ENCODE measurements around the gene ART4. TPM values are rescaled to one million over a fixed set of nuclear protein-coding genes. Genes with fewer than 3 reads are reported as not detected.
A peak's percentile ranks its signal among the peaks of the same experiment; 100 is the strongest.

ART4 gene
- total RNA-seq, 1 donor from 2014 or later: not detected

- no peak for DNase-seq (ENCODE audit: low read depth)
Observed at GRCh38 chr12:14852880-14853279, 9.6 kb upstream of the ART4 start.

DNA sequence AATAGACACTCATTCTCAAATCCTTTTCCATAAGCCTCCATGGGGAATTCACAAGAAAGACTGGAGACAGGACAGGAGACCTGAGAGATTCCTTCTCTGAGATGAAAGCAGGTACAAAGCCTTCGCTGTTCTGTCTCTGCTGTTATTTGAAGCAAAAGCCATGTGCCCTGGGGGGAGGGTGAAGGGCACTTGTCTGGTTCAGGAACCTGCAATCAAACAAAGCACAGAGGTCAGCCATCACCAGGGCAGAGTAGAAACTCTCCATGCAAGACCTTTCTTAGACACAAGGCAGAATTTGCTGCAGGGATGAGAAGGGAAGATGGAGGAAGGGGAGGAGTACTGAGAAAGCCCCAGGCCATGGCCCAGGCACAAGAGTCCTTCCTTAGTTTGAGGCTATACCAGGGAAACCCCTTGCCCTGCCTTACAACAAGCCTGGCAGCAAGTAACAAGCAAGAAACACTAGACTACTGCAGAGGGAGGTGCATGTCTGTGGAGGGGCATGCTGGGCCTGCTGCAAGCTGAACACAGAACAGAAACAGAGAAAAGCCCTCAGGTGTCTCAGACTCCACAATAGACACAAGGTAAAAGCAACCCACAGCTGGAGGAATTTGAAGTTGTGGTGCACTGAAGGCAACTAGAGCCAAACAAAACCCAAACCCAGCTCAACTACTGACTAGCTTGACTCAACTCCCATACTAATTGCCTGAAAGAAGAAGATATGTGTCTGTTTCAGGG lies 7.8 kb upstream of the ART4 start:
- no peak for DNase-seq (ENCODE audit: low read depth)

- no peak for DNase-seq (ENCODE audit: low read depth)
Observed at GRCh38 chr12:14849661-14850060, 6.3 kb upstream of the ART4 start.

- no peak for DNase-seq (ENCODE audit: low read depth)
Observed at GRCh38 chr12:14846876-14847580, 3.7 kb upstream of the ART4 start.

GRCh38 chr12:14846042-14846587 lies 2.8 kb upstream of the ART4 start:
- no peak for DNase-seq (ENCODE audit: low read depth)

DNA sequence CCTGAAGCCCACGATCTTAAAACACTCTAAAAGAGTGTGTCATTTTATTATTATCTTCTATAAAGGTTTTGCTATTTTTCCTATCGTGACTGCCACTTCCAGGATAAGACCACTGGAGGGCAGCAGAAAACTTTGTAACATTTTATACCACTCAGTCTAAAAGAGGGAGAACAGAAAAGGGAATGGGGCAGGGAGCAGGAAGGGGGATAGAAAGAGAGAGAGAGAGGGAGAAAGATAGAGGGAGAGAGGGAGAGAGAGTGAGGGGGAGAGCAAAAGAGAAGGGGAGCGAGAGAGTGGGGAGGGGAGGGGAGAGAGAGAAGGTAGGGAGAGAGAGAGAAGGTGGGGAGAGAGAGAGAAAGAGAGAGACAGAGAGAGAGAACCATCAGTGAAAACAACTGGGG lies 2.0 kb upstream of the ART4 start:
- peak; percentile 78 for DNase-seq (ENCODE audit: low read depth)

- DNase-seq (ENCODE audit: low read depth): no peak
Observed at GRCh38 chr12:14844401-14844800, 1.1 kb upstream of the ART4 start.

GRCh38 chr12:14842315-14842714 lies 1.0 kb downstream of the ART4 start:
- no peak for DNase-seq (ENCODE audit: low read depth)

DNA sequence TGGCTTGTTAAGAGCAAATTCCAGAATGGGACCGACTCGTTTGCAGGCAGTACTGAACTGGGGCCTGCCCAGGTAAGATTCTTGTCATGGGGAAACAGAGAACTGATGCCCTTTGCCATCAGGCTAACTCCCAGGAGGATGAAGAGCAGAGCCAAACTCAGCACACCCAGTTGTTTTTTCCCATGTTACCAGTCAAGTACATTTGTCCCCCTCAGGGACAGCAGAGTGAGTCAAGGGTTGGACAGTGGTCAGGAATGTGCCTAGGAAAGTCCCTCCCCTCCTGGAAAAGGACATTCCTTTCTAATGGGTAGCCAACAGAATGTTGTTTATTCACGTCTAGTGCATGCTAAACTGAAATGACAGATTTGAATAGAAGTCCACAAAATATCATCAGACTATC lies 1.6 kb downstream of the ART4 start:
- peak; percentile 70 for DNase-seq (ENCODE audit: low read depth)

- no peak for DNase-seq (ENCODE audit: low read depth)
Observed at GRCh38 chr12:14840616-14841015, 2.7 kb downstream of the ART4 start.

DNA sequence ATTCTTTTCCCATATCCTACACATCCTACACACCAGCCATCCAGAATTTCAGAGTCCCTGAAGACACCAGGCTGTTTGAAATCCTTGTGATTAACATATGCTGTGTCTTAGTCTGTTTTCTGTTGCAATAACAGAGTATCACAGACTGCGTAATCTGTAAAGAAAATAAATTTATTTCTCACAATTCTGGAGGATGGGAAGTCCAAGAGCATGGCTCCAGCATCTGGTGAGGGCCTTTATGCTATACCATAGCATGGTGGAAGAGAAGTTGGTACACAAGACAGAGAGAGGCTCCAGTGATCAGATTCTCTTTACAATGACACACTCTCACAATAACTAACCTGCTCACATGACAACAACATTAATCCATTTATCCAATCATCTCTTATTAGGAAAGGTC lies 4.1 kb downstream of the ART4 start:
- DNase-seq (ENCODE audit: low read depth): no peak

DNA sequence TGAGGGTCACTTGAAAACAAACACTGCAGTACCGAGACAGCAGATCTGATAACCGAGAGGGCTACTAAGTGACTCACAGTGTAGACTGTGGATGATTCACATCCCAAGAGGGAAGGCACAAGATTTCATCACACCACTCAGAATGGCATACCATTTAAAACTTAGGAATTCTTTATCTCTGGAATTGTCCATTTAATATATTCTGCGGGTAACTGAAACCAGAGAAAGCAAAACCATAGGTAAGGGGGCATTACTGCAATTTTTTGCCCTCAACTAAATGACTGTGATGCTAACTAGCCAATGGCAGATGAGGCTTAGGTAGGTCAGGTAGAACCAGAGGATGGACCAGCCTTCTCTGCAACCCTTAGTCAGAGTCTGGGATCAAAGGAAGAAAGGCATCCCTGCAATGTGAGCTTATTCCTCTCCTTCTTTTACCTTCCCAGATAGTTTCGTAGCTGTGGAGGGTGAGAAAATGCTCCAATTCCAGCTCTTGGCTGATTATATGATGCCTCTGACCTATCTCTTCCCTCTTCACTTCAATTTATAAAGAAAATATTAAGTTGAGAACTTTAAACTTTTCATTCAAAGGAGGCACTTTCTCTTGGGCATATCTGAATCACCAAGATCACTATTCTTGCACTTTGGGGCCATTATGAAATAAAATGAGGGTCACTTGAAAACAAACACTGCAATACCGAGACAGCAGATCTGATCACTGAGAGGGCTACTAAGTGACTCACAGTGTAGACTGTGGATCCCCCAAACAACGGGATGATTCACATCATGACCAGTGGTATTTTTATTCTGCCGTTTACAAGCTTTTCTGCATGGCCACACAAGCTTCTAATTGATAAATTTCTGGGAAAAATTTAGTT lies 6.8 kb downstream of the ART4 start:
- peak; percentile 65 for DNase-seq (ENCODE audit: low read depth)

GRCh38 chr12:14834509-14834908 lies 8.8 kb downstream of the ART4 start:
- no peak for DNase-seq (ENCODE audit: low read depth)

- DNase-seq (ENCODE audit: low read depth): peak; percentile 41
Observed at GRCh38 chr12:14833952-14834351, 9.4 kb downstream of the ART4 start.

DNA sequence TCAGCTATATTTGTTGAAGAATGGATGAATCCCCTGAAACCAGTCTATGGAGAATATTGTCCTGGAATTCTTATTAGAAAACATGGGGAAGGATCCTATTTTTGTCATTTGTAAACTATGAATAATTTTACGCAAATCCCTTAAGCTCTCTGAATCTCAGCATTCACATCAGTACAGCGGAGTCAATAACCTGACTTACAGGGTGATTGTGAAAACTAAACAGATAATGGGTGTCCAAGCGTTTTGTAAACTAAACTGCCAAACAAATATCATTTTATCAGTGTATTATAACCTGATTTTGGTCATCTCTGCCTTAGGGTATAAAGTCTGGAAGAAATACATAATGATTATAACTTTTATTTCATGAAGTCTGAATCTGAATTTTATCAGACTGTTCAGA lies 10.0 kb downstream of the ART4 start:
- no peak for DNase-seq (ENCODE audit: low read depth)

DNA sequence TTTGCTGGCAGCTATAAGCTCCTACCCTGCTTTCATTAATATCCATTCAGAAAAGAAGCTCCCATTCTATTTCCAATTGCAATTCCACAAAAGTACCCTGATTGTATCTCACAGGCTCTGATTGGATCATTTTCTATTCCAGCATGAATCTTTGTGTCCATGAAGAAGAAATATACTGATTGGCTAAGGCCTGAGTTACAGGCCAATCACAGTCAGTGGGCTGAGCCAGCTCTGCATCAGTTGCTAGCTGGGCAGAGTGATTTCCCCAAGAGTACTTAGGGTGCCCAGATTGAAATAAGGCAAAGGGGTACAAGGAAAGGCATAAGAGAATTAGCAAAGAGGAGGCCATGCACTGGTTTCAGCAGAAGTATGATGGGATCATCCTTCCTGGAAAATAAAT lies 14.4 kb downstream of the ART4 start:
- peak; percentile 18 for DNase-seq (ENCODE audit: low read depth)

- DNase-seq (ENCODE audit: low read depth): no peak
Observed at GRCh38 chr12:14827043-14827442, 16.3 kb downstream of the ART4 start.

GRCh38 chr12:14826491-14826890 lies 16.8 kb downstream of the ART4 start:
- no peak for DNase-seq (ENCODE audit: low read depth)

DNA sequence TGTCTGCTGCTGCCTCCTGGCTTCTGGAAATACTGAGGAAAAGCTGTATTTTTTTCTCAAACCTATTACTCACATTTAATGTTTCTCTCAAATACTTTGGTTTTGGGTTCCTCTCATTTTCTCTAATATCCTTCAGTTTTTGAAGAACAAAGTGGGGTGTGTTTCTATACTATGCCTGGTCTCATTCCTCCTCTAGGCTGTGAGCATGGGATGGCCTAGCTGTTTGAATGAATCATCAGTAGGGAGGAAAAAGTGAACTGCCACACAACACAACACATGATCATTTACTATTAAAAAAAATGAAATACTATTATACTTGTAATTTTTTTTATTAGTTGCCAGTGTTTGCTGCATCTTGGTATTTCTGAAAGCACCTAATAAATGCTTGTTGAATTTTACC lies 18.1 kb downstream of the ART4 start:
- DNase-seq (ENCODE audit: low read depth): no peak

DNA sequence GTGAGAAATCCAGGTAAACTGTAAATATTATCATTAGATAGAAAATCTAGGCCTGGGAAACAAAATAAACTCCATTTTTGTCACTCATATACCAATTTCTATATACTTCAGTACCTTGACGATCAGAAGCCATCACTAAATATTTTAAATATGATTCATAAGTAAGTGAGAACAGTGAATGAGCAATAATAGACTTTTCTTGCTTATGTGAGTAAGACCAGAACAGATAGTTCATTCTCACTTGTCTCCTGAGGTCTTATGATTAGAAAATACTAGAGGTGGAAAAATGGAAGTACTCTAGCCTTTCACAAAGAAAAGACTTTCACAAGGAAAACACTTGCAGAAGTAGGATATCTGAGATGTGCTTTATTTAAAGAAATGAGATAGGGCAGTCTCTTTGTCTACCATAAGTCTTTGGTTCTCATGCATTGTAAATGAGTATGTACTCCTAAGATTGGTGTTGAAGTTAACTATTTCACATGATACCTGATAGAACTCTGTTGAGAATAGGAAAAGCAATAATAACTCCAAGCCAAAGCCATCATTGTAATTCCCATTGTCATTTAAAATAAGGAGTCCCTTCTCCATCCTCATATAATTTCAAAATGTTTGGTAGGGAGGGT lies 19.2 kb downstream of the ART4 start:
- DNase-seq (ENCODE audit: low read depth): no peak

DNA sequence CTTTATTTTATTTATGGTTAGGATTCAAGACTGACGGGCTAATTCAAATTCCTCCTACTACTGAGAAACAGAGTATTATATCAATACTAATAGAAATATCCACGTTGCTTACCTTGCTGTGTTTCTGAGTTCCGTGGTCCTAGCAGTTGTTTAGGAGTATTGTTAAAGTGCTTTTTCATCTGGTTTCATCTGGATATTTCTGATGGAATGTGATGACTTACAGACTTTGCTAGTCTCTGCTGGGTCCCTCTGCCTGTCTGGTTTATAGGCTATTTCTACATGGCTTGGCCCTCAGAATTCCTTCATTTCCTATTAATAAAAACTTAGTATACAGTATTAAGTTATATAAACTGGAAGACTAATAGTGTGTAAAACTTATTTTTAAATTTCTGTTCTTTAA lies 29.3 kb downstream of the ART4 start, which contains the start of gene SMCO3:
TSS of gene SMCO3 (minus strand) at position 169 of the 400 bp plus-strand sequence. CDS start 7,502 bp downstream, outside the sequence.
- DNase-seq (ENCODE audit: low read depth): no peak

Data from myocyte (in vitro differentiated cells).